Mucosa of descending colon (tissue), 3 donors: ENCODE data around the gene CIROP. TPM values are rescaled to one million over a fixed set of nuclear protein-coding genes. Genes with fewer than 3 reads are reported as not detected.

Source experiments
- ATAC-seq: fragments of 200-7000 bp; cut with Tn5 transposase; one replicate; pipeline ENCODE4 v1.9.1; 2020; ENCODE audit warnings: mild to moderate bottlenecking, moderate library complexity
- DNase-seq, 3 donors: peaks; one replicate each; pipeline ENCODE4 v3.0.0-alpha.2; 2020
- H3K36me3 ChIP-seq: fragments of 200-600 bp; one replicate; pipeline ENCODE4 v1.8.0; 2021; ENCODE audit warnings: low read depth, mild to moderate bottlenecking
- H3K4me1 ChIP-seq: fragments of 200-600 bp; one replicate; pipeline ENCODE4 v1.8.0; 2021; ENCODE audit warnings: low read depth, mild to moderate bottlenecking
- H3K4me3 ChIP-seq: fragments of 200-600 bp; one replicate; pipeline ENCODE4 v1.8.0; 2021; ENCODE audit warnings: mild to moderate bottlenecking
- H3K9me3 ChIP-seq: fragments of 200-600 bp; one replicate; pipeline ENCODE4 v1.8.0; 2021; ENCODE audit warnings: mild to moderate bottlenecking
- CTCF ChIP-seq: fragments of 200-600 bp; IDR thresholded peaks from one replicate; pipeline ENCODE4 v1.8.0; 2022; ENCODE audit warnings: antibody characterized with exemption, mild to moderate bottlenecking
- intact Hi-C, 2 donors: fragments of 100-400 bp; cut with DNase I in 1 of 2; cut with micrococcal nuclease in 1 of 2; formaldehyde crosslinking; loops; one replicate each; pipeline versions ENCODE4 v1.11.0 to v1.11.1; 2022; cut with DNase I, micrococcal nuclease
- total RNA-seq, 3 donors: library from RNA; stranded (reverse); fragmentation: NEBNext Ultra II Directional in 2 of 3; extraction: Animal tissue kit (Norgen Biotek cat#: 25700) in 2 of 3; gene quantifications; one replicate each; pipeline versions ENCODE4 v1.2.1 to v1.2.4, GENCODE V29; 2021 to 2023
- donor health status: DM: no; HTN: no; CAD: no; lungs with moderate emphysema.
- donor health status: DM: no; HTN: no; CAD: no.
- donor health status: DM: no; HTN: yes; CAD: no.

CIROP gene
- total RNA-seq, 3 donors from 2014 or later, result 0.13 TPM; not detected in 2

DNA sequence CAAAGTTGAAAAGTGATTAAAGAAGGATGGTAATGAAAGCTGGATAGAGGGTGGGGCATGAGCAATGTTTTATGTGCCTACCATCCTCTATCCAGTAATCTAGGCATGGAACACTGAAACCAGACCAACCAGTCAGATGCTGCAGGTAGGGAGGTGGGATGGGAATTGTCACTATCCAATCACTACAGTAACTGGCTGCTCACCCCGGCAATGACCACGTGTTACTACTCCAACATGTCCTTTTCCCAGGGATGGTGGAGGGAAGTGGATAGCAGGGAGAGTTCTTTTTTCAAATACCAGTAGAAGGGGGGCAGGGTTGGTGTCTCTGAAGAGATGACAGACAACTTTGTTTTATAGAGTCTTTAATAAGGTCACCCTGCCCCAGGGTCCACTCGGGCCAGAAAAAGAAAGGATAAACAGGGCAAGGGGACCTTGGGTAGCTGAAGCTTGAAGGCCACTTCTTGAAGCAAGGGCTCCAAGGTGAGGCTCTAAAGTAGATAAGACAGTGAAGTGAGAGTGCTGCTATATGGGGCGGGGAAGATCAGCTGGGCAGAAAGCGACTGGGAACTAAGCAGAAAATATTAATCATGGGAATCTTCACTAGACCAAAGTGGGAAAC, 32.8 kb downstream of the CIROP start:
- Histone ChIP-seq H3K4me1 (peaks cover 27% of the 10 kb centered on the region), H3K4me3 (no peak overlapping the region), H3K36me3 (peaks cover 12% of the 10 kb centered on the region), H3K9me3 (no peaks in the 10 kb centered on the region)
- TF ChIP-seq CTCF, result no peak
- no peak for DNase-seq
- peak; percentile 59 for ATAC-seq
- intact Hi-C loops, result no loop called here

DNA sequence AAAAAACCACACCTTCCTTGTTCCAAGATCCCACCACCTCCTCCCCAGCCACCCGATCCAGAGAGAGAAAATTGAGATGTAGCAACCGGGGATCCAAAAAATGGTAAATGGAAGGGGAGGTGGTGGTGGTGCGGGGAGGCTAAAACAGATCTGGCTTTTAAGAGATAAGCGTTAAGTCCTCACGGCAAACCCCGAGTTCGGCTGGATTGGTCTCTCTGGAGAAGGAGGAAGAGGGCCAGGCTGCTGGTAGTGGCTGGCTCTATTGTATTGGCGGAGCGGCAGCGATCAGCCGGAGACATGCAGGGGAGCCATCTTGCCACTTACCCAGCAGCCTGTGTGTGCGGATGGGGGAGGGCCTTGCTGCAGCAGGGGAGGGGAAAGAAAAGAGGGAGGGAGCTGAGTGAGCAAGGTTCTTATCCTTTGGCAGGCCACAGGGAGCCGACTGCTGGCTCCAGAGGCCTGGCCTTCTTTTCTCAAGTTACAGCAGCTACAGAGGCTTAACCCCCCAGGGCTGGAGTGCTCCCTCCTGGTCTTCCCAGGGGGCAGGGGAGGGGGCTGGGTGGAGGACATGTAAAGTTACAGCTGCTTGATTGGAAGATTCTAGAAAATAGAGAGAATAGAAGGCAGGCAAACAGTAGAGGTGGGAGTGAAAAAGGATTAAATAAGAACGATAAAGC, 33.4 kb downstream of the CIROP start:
- peaks cover 27% of the 10 kb centered on the region for H3K4me1 ChIP-seq
- intact Hi-C loops, result no loop called here
- no peak for TF ChIP-seq CTCF
- DNase-seq (peak; percentile 84 to 87 (median 86)), ATAC-seq (peak; percentile 93)
- H3K36me3 ChIP-seq, result peaks cover 15% of the 10 kb centered on the region
- H3K9me3 ChIP-seq, result no peaks in the 10 kb centered on the region
- peak overlapping the region; percentile 12 for H3K4me3 ChIP-seq

- ATAC-seq, result no peak
- intact Hi-C loops, result no loop called here
- Histone ChIP-seq H3K9me3 (no peaks in the 10 kb centered on the region), H3K4me1 (peaks cover 27% of the 10 kb centered on the region), H3K4me3 (no peak overlapping the region), H3K36me3 (peaks cover 11% of the 10 kb centered on the region)
- TF ChIP-seq CTCF, result no peak
- DNase-seq, result no peak
Measured at GRCh38 chr14:23070262-23071129, 34.3 kb downstream of the CIROP start.

DNA sequence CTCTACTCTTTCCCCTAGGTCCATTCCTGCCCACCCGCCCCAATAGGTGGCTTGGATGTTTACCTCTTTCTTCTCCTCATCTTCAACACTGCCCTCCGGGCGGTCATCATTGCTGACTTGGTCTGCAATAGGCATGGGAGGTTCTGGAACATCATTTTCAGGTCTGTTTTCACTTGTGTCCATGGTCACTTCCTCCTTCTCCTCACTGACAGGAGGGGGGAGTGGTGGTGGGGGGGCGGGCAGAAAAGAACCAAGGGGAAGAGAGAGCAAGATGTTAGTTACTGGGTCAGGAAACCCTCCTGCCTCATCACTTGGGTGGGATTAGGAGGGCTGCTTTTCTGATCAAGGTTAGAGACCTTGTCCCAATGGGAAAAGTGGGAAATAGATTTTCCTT, 35.4 kb downstream of the CIROP start:
- DNase-seq (no peak), ATAC-seq (no peak)
- Histone ChIP-seq H3K4me3 (no peak overlapping the region), H3K36me3 (peaks cover 11% of the 10 kb centered on the region), H3K9me3 (no peaks in the 10 kb centered on the region), H3K4me1 (peaks cover 27% of the 10 kb centered on the region)
- intact Hi-C loops, result no loop called here
- TF ChIP-seq CTCF, result no peak

- ATAC-seq (peak; percentile 87), DNase-seq (peak in 2 of 3 donors; percentile 73 to 91)
- Histone ChIP-seq H3K36me3 (peaks cover 11% of the 10 kb centered on the region), H3K4me1 (peaks cover 27% of the 10 kb centered on the region), H3K4me3 (no peak overlapping the region), H3K9me3 (no peaks in the 10 kb centered on the region)
- intact Hi-C loops, result no loop called here
- TF ChIP-seq CTCF, result peak; percentile 96
Measured at GRCh38 chr14:23068789-23069412, 35.9 kb downstream of the CIROP start.
